Activated CD4-positive, alpha-beta T cell treated with anti-CD3 and anti-CD28 coated beads, Interleukin-2, amount 50 U/mL, for 4 hours (primary cell): ENCODE measurements around the gene GJA10.
A peak's percentile ranks its signal among the peaks of the same experiment; 100 is the strongest.

Experiments
- DNase-seq, 2 experiments: peaks; one replicate each; pipeline ENCODE4 v3.0.0-alpha.2; 2020

GJA10 gene

DNA sequence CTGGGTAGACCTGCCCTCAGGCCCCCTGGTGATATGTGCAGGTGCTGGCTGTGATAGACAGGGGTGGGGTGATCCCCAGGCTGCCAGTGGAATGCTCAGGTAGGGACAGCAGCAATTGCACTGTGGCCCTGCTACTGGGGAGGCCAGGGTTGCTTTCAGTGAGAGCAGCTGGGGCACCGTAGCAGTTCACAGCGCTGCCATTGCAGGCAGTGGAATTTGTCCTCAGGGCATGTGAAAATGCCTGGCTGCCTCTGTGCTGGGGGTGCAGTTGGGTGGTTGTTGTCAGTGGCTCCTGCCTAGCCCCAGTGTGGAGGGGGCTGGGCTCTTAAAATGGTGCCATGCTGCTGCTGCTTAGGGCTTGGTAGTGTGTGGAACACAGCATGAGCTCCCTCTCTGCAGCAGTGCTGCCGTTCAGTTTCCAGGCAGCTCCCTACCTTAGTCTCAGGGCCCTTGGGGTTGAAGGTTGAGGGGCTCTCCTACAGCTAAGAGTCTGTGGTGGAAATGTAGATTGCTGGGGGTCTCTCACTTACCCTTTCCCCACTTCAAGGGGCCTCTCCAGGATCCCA, 23.6 kb downstream of the GJA10 start:
- DNase-seq = no peak

DNA sequence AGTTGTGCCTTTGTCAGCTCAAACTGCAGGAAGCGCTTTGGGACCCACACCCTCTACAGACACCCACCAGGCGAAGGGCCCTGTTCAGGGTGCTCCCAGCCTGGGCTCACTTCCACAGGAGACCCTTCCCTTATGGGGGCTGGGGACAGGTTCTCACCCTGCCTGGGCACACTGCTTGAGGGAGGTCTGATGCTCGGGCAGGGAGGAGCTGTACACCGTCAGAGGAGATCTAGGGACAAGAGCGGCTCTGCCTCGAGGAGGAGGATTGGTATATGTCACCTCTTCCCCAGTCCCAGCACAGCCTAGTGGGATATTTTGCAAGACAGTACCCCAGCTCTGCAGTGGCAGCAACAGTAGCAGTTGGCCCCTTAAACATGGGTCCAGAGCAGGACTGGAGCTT, 26.9 kb downstream of the GJA10 start:
- no peak for DNase-seq

DNA sequence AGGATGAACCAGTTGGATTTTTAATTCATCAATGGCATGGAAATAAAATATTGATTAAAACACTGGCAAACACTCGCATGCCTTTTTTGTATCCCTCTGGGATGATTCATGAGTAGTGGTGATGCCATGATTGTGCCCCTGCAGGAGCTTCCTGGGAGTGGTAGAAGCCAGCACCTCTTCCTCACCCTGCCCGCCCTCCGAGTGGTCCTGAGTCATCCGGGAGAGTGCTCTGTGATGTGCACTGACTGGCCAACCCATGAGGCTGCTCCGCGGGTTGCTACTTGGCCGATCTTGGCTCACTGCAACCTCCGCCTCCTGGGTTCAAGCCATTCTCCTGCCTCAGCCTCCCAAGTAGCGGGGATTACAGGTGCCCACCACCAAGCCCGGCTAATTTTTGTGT, 27.4 kb downstream of the GJA10 start:
- no peak for DNase-seq

DNA sequence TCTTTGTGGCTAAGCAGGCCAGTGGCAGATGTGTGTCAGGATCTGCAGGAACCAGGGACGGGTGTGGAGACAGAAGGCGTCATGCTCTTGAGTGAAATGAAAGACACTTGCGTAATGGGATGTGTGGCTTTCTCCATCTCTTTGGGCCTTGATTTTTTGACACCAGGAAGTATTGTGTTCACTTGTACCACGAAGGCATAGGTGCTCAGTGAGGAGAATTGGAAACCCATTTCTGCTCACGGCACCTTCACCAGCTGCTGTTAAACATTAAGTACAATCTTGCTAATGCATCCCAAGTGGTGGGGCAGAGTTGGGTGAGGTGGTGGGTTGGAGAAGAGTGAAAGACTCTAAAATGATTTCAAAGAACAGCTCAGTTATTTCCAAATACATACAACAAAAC, 30.0 kb downstream of the GJA10 start:
- no peak for DNase-seq

DNA sequence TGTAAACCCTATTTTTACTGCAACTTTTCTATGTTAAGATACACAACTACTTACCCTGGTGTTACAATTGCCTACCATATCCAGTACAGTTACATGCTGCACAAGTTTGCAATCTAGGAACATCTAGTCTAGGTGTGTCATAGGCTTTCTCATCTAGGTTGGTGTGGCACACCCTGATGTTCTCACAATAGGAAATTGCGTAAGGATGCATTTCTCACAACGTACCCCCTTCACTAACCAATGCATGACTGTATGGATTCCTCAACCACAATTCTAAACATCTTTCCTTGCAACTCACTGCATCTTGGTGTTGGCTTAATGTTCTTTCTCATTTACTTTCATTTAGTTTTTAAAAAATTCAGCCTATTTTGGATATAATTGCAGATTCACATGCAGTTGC, 31.6 kb downstream of the GJA10 start:
- DNase-seq = no peak

DNA sequence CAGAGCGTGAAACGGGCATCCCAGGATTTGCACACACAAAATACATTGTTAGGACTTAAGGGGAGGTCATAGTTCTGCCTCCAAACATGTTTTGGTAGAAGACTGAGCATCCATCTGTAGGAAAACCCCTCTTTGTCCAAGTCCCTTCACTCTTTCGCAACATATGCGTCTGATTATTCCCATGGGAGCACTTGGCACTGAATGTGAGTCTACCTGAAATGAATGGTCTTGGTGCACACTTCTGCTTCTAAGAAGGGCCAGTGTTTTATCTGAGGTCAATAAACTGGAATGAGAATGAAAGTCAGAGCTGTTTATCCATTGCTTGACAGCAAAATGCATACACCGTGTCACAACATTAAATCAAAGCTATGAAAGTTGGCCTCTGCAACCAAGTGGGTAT, 33.0 kb downstream of the GJA10 start:
- no peak for DNase-seq

DNA sequence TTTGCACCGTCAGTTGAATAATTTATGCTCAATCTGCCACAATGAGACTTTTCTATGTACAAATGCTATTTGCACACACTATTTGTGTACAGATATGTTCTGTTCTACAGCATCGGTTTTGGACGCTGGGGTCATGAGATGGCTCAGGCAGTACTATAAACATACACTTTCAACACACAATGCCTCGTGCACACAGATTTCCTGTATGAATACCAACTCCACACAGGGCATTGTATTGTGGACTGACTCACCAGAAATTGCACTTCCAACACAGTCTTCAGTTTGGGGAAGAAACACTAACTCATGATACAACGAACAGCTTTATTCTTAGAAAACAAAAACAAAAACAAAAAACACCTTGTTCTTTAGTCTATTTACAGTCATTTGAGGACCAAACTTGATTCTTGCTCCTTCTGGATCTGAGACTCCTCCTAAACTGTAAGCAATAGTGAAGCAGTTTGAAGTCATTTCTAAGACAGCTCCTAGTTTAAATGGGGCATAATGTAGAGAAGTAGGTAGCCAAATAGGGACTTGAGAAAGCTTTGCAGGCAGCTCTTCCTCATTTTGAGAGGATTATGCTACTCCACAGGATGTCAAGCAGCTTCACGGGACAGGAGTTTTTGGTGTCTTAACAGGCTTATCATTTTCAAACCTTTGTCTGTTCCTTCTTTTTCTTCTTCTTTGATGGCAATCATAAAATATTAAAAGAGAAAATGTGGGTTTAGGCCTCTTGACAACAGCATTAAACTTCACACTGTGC, 33.7 kb downstream of the GJA10 start:
- no peak for DNase-seq

DNA sequence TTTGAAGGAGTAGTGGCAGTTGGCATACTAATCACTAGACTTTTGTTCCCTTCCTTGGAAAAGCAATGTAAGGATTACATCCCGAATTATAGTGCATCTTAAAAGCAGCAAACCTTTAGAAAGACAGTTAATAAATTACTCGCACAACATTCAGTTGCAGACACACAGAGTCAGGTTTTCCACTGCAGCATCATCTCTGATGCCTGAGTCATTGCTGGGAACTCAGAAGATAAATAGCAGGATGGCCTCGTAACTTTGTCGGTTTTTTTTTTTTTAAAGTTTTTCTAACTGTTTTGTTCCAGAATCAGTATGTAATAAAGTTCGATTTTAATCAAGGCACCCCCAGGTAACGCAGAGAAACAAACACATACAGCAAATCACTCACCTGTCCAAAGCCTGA, 34.3 kb downstream of the GJA10 start:
- DNase-seq = peak in 1 of 2 experiments; percentile 43

DNA sequence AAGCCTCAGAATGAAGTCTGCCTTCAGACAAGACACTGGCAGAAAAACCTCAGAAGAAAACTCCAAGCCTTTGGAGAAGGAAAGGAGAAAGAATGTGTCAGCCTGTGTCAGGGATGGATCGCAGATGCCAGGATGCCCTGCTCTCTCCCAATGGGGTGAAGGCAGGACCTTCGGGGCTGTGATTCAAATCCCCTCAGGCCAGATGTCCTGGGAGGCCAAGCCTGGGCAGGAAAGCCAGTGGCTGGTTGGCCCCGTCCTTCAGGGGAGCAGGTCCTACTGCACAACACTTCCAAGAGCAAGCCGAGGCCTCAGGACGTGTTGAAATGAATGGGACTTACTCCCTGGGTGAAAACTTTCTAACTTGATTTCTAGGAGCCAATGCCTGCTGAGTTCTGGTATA, 36.5 kb downstream of the GJA10 start:
- DNase-seq = no peak

DNA sequence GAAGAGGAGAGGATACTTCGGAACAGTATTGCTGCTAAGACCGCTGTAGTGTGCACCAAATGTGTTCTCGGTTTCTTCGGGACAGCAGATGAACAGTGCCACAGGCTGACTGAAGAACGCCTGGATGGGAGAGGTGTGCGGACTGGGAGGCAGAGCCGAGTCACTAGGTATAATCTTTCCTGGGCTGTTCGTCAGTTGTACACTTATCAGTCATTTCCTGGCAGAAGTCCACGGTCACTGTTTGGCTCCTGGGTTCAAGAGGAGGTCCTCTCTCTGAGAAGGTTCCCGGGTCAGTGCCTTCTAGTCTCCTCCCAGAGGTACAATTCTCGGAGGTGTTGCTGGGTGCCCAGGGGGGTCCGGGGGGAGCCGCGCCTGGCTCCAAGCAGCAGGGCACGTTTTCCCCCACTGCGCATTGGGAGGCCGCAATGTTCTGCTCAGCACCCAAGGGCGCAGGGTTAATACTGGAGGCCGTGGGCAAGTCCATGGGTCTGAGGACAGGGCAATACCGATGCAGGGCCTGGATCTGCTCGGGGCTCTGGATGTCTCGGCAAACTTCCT, 38.1 kb downstream of the GJA10 start:
- DNase-seq = no peak

DNA sequence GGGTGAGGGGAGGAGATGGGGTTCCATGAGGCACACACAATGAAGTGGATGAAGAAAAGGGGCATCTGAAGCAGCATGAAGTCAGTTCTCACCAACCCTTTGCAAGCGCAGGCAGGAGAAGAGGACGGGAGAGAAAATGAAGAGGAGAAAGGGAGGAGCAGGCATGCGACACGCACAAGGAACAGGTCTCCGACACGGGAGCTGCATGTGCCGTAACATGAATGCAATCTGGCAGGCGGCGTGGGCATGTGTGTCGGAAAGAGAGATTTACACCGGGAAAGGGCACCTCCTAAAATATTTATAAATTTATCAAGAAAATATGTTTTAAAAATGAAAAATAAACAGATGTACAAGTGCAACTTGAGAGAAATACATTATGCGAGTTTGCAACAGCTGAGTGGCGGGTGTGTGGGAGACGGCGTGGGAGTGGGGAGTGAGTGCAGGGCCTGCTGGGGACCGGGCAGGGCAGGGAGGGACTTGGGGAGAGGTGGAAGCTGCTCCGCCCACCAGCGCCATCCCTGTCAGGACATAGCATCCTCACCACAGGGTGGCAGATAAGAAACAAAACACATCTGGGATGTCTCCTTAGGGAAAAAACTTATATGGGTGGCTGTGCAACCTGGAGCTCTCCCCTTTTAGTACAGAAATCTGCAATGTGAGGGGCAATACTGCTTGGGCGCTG, 40.6 kb downstream of the GJA10 start:
- no peak for DNase-seq

DNA sequence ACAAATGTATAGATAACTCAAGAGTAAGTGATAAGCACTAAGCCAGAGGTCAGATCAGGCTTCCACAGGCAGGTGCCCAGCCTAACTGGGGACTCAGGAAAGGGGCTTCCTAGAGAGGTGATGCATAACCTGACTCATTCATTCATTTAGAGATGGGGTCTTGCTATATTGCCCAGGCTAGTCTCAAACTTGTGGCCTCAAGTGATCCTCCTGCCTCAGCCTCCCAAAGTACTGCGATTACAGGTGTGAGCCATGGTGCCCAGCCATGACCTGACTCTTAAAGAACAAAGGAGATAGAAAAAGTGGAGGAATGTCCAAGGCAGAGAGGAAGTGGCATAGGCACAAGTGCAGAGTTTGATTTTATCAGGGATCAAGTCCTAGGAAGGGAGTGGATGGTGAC, 41.9 kb downstream of the GJA10 start:
- no peak for DNase-seq

DNA sequence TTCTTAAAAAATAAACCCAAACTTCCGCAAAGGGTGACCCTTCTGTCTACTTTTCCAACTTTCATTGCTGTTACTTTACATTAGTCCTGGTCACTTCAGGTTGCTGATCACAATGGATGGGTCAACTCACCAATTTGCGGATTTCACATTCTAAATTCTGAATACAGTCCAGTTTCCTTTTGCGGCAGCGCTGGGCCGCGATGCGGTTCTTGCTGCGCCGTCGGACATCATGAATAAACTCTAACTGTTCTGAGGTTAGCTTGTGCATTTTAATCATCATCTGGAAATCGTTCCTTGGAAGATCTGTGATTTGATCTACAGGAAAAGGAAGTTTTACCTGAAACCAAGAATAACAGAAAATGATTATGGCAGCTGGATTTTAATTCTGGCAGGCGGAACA, 43.7 kb downstream of the GJA10 start:
- no peak for DNase-seq

DNA sequence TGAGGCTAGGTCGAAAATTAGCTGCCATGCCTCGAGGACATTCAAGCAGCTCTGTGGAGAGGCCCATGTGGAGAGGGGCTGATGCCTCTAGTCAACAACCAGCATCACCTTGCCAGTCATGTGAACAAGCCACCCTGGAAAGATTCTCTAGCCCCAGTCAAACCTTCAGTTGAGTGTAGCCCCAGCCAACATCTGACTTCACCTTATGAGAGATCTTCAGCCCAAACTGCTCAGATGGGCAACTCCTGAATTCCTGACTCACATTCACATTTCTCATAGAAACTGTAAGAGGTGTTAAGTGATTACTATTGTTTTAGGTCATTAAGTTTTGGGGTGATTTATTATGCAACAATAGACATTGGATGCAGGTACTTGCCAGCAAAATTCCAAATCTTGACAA, 44.9 kb downstream of the GJA10 start:
- DNase-seq = no peak

DNA sequence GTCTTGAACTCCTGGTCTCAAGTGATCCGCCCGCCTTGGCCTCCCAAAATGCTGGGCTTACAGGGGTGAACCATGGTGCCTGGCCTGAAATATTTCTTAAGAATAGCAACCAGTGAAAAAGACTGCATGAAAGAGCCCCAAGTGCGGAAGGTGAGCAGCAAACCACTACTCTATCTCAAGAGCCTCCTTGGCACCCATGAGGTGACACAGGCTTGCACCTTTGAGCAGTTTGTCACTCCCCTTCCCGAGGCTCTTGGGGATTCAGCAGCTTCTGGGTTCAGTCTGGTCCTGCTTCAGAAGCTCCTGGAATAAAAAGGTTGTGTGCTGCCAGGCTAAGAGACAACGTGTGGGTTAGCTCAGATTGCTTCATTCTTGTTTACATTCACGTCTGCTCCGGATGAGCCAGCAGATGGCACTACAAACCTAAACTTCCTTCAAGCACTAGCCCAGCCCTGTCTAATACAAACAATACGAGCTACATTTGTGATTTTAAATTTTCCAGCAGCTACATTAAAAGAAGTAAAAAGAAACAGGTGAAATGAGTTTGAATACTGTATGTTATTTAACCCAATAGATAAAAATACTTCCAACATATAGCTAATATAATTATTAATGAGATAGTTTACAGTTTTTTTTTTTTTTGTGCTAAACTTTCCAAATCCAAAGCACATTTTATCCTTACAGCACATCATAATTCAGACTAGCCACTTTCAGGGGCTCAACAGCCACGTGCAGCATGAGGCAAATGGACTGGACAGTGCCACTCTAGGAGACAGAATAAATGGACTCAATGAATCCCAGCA, 46.2 kb downstream of the GJA10 start:
- DNase-seq = peak; percentile 55 to 61

DNA sequence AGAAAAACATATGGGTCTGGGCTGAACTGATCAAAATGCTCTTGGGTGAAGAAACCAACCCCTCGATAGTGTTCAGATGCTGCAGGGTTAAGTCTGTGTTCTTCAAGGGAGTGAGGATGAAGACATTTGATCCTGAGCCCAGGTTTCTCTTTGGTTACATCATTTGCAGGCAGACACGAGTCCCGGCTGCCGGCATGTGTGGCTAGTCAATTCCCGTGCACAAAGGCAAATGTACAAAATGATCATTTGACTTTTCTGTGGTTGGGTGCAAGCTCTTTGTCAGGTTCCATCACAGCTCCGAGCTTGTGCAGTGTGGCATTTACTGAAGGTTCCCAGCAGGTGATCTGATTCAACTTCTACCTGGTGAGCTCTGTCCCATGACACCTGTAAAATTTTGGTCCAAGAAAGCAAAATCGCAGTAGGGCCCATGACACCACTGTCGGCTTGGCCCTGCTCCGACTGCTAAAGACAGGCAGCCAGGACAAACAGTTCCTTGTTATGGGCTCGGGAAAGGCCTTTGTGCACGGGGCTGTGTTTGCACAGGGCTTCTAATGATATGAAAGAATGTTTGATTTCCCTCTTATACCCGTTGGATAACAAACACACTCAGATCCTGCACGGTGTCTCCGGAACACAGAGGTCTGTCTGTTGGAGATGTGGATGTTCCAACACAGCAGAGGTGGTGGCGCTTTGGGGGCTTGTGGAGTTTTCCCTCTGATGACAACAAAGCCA, 46.9 kb downstream of the GJA10 start:
- no peak for DNase-seq

DNA sequence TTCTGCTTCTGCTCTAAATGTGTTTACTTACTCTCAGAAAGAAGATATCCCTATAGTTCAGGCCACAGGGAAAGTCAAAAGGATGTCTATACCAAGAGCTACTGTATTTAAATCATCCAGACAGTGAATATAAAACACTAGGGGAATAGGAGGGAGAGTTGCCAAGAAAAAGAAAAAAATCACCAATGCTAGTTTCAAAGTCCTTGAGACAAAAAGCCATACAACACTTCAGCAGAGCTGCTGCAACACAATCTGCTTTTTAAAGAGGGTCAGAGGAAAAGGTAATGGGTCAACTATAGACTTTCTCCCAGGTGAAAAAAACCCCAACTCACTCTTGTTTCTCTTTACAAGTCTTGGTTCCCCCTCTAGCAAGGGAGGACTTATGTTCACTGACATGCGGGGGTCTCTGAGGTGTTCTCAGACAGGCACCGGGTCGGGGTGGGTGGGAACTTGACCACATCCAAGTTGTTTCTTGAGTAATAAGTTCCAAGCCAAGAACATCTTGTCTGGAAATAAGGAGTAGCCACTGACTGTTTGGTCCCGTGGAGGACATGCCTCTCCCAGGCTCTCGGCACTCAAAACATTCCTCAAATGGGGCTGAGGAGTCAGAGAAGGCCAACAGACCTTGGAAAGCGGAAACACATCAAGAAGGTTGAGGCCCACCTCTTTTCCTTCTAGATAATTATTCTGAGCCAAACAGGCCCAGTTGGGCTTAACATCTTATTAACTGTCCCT, 47.7 kb downstream of the GJA10 start:
- DNase-seq = no peak

DNA sequence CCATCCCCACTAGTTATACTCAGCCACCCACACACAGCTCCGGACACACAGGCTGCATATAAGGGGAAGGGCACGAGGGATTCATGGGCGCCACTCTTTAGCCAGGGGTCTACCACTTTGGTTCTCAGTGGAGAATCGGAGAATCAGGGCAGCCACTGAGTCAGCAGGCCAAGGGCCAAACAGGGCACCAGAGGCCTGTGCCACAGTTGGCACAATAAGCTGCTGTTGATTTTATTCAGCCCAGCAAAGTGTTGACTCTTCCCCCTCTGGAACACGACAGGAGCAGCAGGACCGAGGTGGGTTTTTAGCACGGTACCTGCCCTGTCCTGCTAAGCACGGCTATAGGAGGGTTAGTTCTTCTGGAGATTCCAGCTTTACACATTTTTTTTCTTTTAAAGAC, 48.3 kb downstream of the GJA10 start:
- no peak for DNase-seq

DNA sequence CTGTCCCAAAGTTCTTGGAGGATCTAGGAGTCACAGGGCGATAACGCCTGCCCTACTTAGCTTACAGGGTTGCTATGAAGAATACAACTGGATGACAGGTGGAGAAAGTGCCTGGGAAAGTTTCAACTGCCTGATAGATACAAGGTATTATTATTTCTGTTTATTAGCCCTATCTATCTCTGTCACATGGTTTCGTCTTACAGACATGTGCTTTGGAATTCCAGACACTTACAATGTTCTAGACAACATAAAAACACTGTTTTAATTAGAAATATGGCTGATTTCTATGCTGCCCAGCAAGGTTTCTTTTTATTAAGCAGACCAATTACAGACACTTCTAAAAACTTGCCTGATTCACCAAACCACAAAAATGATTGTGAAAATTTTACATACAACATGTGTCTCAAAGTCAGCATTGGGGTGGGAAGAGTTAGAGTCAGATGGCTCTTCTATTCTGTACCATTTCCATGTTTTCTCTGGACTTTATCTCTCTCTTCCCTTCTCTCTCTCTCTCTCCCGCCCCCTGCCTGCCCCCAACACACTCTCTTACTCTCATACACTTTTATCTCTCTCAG, 50.0 kb downstream of the GJA10 start:
- no peak for DNase-seq

DNA sequence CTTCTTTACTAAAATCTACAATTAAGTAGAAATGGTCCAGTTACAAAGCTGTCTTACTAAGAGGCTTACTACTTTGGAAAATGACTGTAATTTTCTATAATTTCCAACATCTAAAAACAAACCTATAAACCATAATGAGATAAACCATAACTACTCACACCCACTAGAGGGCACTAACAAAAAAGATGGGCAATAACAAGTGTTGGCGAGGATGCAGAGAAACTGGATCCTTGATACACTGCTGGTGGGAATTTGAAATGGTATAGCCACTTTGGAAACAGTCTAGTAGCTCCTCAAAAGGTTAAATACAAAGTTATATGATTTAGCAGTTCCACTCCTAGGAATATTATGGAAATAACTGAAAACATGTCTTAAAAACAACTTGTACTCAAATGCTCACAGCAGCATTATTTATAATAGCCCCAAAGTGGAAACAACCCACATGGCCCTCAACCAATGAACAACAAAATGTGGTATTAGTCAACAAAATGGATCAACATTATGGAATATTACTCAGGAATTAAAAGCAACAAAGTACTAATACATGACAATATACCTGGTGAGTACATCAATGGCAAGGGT, 50.6 kb downstream of the GJA10 start:
- no peak for DNase-seq
